OCI-LY3 (cell line): Measurements from ENCODE around the gene BIRC6.

ENCODE experiments used
- CTCF ChIP-seq: fragments of 200-600, 300-600 bp; sonication (generic); IDR thresholded peaks from 2 replicates; pipeline ENCODE4 v1.5.1; 2014; ENCODE audit warnings: antibody characterized with exemption, low read length, low read depth
- EZH2phosphoT487 ChIP-seq: fragments of 200-600 bp; shearing (Covaris generic); IDR thresholded peaks from 2 replicates; pipeline ENCODE4 v1.6.1; 2018; ENCODE audit warnings: antibody characterized with exemption, mixed run types, low read depth

GRCh38 chr2:32633040-32633439 lies 276.2 kb downstream of the BIRC6 start:
- TF ChIP-seq CTCF (no peak), EZH2phosphoT487 (no peak)
